T-helper 17 cell (primary cell): ENCODE measurements around the gene NUDT3. TPM values are rescaled to one million over a fixed set of nuclear protein-coding genes. Genes with fewer than 3 reads are reported as not detected.

Experiments
- ATAC-seq: fragments of 150-1000 bp; cut with Tn5 transposase; 2 replicates; pipeline ENCODE4 v1.10.0; 2021; ENCODE audit warnings: mild to moderate bottlenecking, moderate library complexity
- DNase-seq, 3 donors: peaks; one replicate each; pipeline versions ENCODE4 v3.0.0 to v3.0.0-alpha.2; 2020 to 2021
- H3K9me3 ChIP-seq: one replicate; pipeline ENCODE4 v1.7.0; 2013; ENCODE audit warnings: low read length, mild to moderate bottlenecking; ENCODE audit not compliant: control insufficient read depth, poor library complexity, severe bottlenecking
- H3K27ac Mint-ChIP-seq: one replicate; pipeline ENCODE4 v1.8.0; 2022; ENCODE audit warnings: mild to moderate bottlenecking, moderate library complexity, mixed read lengths
- H3K27me3 Mint-ChIP-seq: one replicate; pipeline ENCODE4 v1.8.0; 2022; ENCODE audit warnings: mixed read lengths
- H3K36me3 Mint-ChIP-seq: one replicate; pipeline ENCODE4 v1.8.0; 2022; ENCODE audit warnings: low read depth, mixed read lengths
- H3K4me1 Mint-ChIP-seq: one replicate; pipeline ENCODE4 v1.8.0; 2022; ENCODE audit warnings: mild to moderate bottlenecking, mixed read lengths
- H3K4me3 Mint-ChIP-seq: one replicate; pipeline ENCODE4 v1.8.0; 2022; ENCODE audit warnings: mild to moderate bottlenecking, moderate library complexity, mixed read lengths
- total RNA-seq, 4 donors: library from RNA in 2 of 4; stranded (reverse) in 2 of 4; gene quantifications; one replicate each; pipeline ENCODE4 v1.2.3 and lab custom pipeline; 2022 to 2026

Gene NUDT3
- total RNA-seq, 2 donors from 2014 or later = 21.1 to 23.2 TPM

GRCh38 chr6:34239893-34240292 lies 152.6 kb downstream of the NUDT3 start:
- no peaks in the 10 kb centered on the region for H3K9me3 ChIP-seq
- ATAC-seq = no peak
- Mint-ChIP-seq H3K27ac (peak overlapping the region; percentile 89), H3K4me3 (no peak overlapping the region), H3K27me3 (no peaks in the 10 kb centered on the region), H3K36me3 (no peaks in the 10 kb centered on the region), H3K4me1 (peaks cover 31% of the 10 kb centered on the region)
- DNase-seq = no peak

GRCh38 chr6:34239500-34239825 lies 153.0 kb downstream of the NUDT3 start:
- ATAC-seq (no peak), DNase-seq (no peak)
- H3K4me1 Mint-ChIP-seq = peaks cover 31% of the 10 kb centered on the region
- H3K4me3 Mint-ChIP-seq = no peak overlapping the region
- H3K36me3 Mint-ChIP-seq = no peaks in the 10 kb centered on the region
- no peaks in the 10 kb centered on the region for H3K9me3 ChIP-seq
- H3K27ac Mint-ChIP-seq = peak overlapping the region; percentile 89
- H3K27me3 Mint-ChIP-seq = no peaks in the 10 kb centered on the region

GRCh38 chr6:34238585-34239499 lies 153.6 kb downstream of the NUDT3 start:
- ATAC-seq = no peak
- H3K9me3 ChIP-seq = no peaks in the 10 kb centered on the region
- no peak for DNase-seq
- H3K27ac Mint-ChIP-seq = peak overlapping the region; percentile 89
- H3K4me3 Mint-ChIP-seq = peak overlapping the region; percentile 91
- no peaks in the 10 kb centered on the region for H3K27me3 Mint-ChIP-seq
- H3K4me1 Mint-ChIP-seq = peaks cover 33% of the 10 kb centered on the region
- no peaks in the 10 kb centered on the region for H3K36me3 Mint-ChIP-seq

GRCh38 chr6:34237722-34238584 lies 154.5 kb downstream of the NUDT3 start:
- H3K4me1 Mint-ChIP-seq = peaks cover 29% of the 10 kb centered on the region

GRCh38 chr6:34237316-34237721 lies 155.2 kb downstream of the NUDT3 start:
- no peaks in the 10 kb centered on the region for H3K27me3 Mint-ChIP-seq
- peak; percentile 5 for ATAC-seq
- peak overlapping the region; percentile 89 for H3K27ac Mint-ChIP-seq
- no peaks in the 10 kb centered on the region for H3K9me3 ChIP-seq
- peaks cover 23% of the 10 kb centered on the region for H3K4me1 Mint-ChIP-seq
- no peaks in the 10 kb centered on the region for H3K36me3 Mint-ChIP-seq
- DNase-seq = peak in 2 of 3 donors; percentile 44 to 47
- H3K4me3 Mint-ChIP-seq = peak overlapping the region; percentile 94

More at GRCh38 chr6:34237722-34238584, 154.5 kb downstream of the NUDT3 start:
- ATAC-seq = peak; percentile 14
- Mint-ChIP-seq H3K27ac (peak overlapping the region; percentile 89), H3K4me3 (peak overlapping the region; percentile 91), H3K36me3 (no peaks in the 10 kb centered on the region), H3K27me3 (no peaks in the 10 kb centered on the region)
- H3K9me3 ChIP-seq = no peaks in the 10 kb centered on the region
- peak; percentile 58 to 67 (median 65) for DNase-seq

- Mint-ChIP-seq H3K4me3 (peak within 1 kb of the TSS; percentile 94), H3K27ac (peak within 1 kb of the TSS; percentile 94), H3K4me1 (peaks cover 19% of the 10 kb centered on the region), H3K36me3 (no peaks in the 10 kb centered on the region), H3K27me3 (no peaks in the 10 kb centered on the region)
- peak; percentile 83 to 91 (median 89) for DNase-seq
- peak; percentile 80 for ATAC-seq
- no peaks in the 10 kb centered on the region for H3K9me3 ChIP-seq
These were observed 155.8 kb downstream of the NUDT3 start, which contains the start of gene HMGA1 for GRCh38 chr6:34236443-34237315. HMGA1 (plus strand) TSS chr6:34236873; CDS start chr6:34240781, 3,908 bp downstream.

- Mint-ChIP-seq H3K27me3 (no peaks in the 10 kb centered on the region), H3K4me1 (peaks cover 18% of the 10 kb centered on the region), H3K27ac (peak overlapping the region; percentile 94), H3K4me3 (peak overlapping the region; percentile 94), H3K36me3 (no peaks in the 10 kb centered on the region)
- no peaks in the 10 kb centered on the region for H3K9me3 ChIP-seq
- peak; percentile 25 to 49 (median 44) for DNase-seq
- peak; percentile 59 for ATAC-seq
These were observed 156.4 kb downstream of the NUDT3 start for GRCh38 chr6:34236131-34236442.

GRCh38 chr6:34235307-34236130 lies 156.9 kb downstream of the NUDT3 start:
- no peaks in the 10 kb centered on the region for H3K9me3 ChIP-seq
- no peaks in the 10 kb centered on the region for H3K27me3 Mint-ChIP-seq
- H3K36me3 Mint-ChIP-seq = no peaks in the 10 kb centered on the region
- H3K27ac Mint-ChIP-seq = peak overlapping the region; percentile 94
- peak; percentile 44 for ATAC-seq
- H3K4me3 Mint-ChIP-seq = peak overlapping the region; percentile 94
- peak; percentile 36 to 59 (median 57) for DNase-seq
- H3K4me1 Mint-ChIP-seq = peaks cover 18% of the 10 kb centered on the region

GRCh38 chr6:34234667-34235306 lies 157.7 kb downstream of the NUDT3 start:
- H3K9me3 ChIP-seq = no peaks in the 10 kb centered on the region
- ATAC-seq = no peak
- DNase-seq = no peak
- Mint-ChIP-seq H3K4me3 (peak overlapping the region; percentile 28), H3K27ac (peak overlapping the region; percentile 37), H3K27me3 (no peaks in the 10 kb centered on the region), H3K4me1 (peaks cover 18% of the 10 kb centered on the region), H3K36me3 (no peaks in the 10 kb centered on the region)

GRCh38 chr6:34233867-34234266 lies 158.6 kb downstream of the NUDT3 start:
- no peaks in the 10 kb centered on the region for H3K9me3 ChIP-seq
- DNase-seq (no peak), ATAC-seq (no peak)
- Mint-ChIP-seq H3K4me1 (peaks cover 15% of the 10 kb centered on the region), H3K4me3 (no peak overlapping the region), H3K36me3 (no peaks in the 10 kb centered on the region), H3K27me3 (no peaks in the 10 kb centered on the region), H3K27ac (peak overlapping the region; percentile 37)

GRCh38 chr6:34232901-34233300 lies 159.6 kb downstream of the NUDT3 start:
- no peak for ATAC-seq
- H3K4me3 Mint-ChIP-seq = no peak overlapping the region

More at GRCh38 chr6:34232901-34233300, 159.6 kb downstream of the NUDT3 start:
- peaks cover 10% of the 10 kb centered on the region for H3K4me1 Mint-ChIP-seq
- DNase-seq = no peak
- no peaks in the 10 kb centered on the region for H3K9me3 ChIP-seq
- H3K36me3 Mint-ChIP-seq = no peaks in the 10 kb centered on the region
- H3K27me3 Mint-ChIP-seq = no peaks in the 10 kb centered on the region
- H3K27ac Mint-ChIP-seq = peak overlapping the region; percentile 44
